ENCODE measurements around the gene LEMD2. TPM values are rescaled to one million over a fixed set of nuclear protein-coding genes. Genes with fewer than 3 reads are reported as not detected.

LEMD2 gene
- polyA plus RNA-seq, 1 donor (not counting 4 experiments of a cell fraction or from before 2014, with no cell fraction given) = 48.6 TPM

GRCh38 chr6:33735216-33735615, 53.7 kb downstream of the LEMD2 start:
- Histone ChIP-seq H3K27ac (ENCODE audit: control insufficient read depth, insufficient read depth, low read length) (no peak overlapping the region), H3K4me2 (ENCODE audit: control insufficient read depth, extremely low read depth, insufficient read depth, low read depth, low read length) (no peak overlapping the region), H3K9me1 (ENCODE audit: control insufficient read depth, extremely low read depth, insufficient read depth, low read length) (no peaks in the 10 kb centered on the region), H3K9me3 (ENCODE audit: control insufficient read depth, low read depth, low read length) (no peaks in the 10 kb centered on the region), H3K36me3 (ENCODE audit: control insufficient read depth in 2 of 2, extremely low read depth in 1 of 2, insufficient read depth in 2 of 2, low read length in 2 of 2) (no peaks in the 10 kb centered on the region), H3K79me2 (ENCODE audit: control insufficient read depth, insufficient read depth, low read length) (no peaks in the 10 kb centered on the region), H4K20me1 (ENCODE audit: control insufficient read depth, extremely low read depth, insufficient read depth, low read length) (no peaks in the 10 kb centered on the region), H3K4me3 (ENCODE audit: control insufficient read depth in 2 of 3, extremely low read depth in 1 of 3, insufficient read depth in 2 of 3, low read depth in 1 of 3, low read length in 3 of 3) (no peak overlapping the region), H2AFZ (ENCODE audit: control insufficient read depth, low read length) (no peak overlapping the region), H3K9ac (ENCODE audit: control insufficient read depth, extremely low read depth, insufficient read depth, low read length) (no peak overlapping the region), H3K4me1 (ENCODE audit: control insufficient read depth, extremely low read depth, insufficient read depth, low read length) (peaks cover 5% of the 10 kb centered on the region), H3K27me3 (ENCODE audit: control insufficient read depth, extremely low read depth, insufficient read depth, low read length) (no peaks in the 10 kb centered on the region)
- dilution Hi-C loops (cut with MboI; ENCODE audit: extremely low pct_ligation_motif_present, low sequenced_read_pairs) = no loop called here
- DNase-seq (ENCODE audit: low read depth, low spot score) = no peak
- TF ChIP-seq, protein P1, sequence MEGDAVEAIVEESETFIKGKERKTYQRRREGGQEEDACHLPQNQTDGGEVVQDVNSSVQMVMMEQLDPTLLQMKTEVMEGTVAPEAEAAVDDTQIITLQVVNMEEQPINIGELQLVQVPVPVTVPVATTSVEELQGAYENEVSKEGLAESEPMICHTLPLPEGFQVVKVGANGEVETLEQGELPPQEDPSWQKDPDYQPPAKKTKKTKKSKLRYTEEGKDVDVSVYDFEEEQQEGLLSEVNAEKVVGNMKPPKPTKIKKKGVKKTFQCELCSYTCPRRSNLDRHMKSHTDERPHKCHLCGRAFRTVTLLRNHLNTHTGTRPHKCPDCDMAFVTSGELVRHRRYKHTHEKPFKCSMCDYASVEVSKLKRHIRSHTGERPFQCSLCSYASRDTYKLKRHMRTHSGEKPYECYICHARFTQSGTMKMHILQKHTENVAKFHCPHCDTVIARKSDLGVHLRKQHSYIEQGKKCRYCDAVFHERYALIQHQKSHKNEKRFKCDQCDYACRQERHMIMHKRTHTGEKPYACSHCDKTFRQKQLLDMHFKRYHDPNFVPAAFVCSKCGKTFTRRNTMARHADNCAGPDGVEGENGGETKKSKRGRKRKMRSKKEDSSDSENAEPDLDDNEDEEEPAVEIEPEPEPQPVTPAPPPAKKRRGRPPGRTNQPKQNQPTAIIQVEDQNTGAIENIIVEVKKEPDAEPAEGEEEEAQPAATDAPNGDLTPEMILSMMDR (optimal IDR thresholded peaks at IDR 0.05 in 1 of 3, IDR thresholded peaks at IDR 0.05 in 1 of 3, conservative IDR thresholded peaks at IDR 0.05 in 1 of 3; ENCODE audit: extremely low read depth in 1 of 3, insufficient read depth in 2 of 3, low read length in 3 of 3) = no peak
- TF ChIP-seq EZH2 (IDR thresholded peaks at IDR 0.05; ENCODE audit: low read length) = no peak
- no peak for FAIRE-seq

- no peaks in the 10 kb centered on the region for H3K9me1 ChIP-seq (ENCODE audit: control insufficient read depth, extremely low read depth, insufficient read depth, low read length)
- DNase-seq (ENCODE audit: low read depth, low spot score) (no peak), FAIRE-seq (no peak)
- no peaks in the 10 kb centered on the region for H3K36me3 ChIP-seq (ENCODE audit: control insufficient read depth in 2 of 2, extremely low read depth in 1 of 2, insufficient read depth in 2 of 2, low read length in 2 of 2)
- H3K4me3 ChIP-seq (ENCODE audit: control insufficient read depth in 2 of 3, extremely low read depth in 1 of 3, insufficient read depth in 2 of 3, low read depth in 1 of 3, low read length in 3 of 3) = no peak overlapping the region
- H3K27me3 ChIP-seq (ENCODE audit: control insufficient read depth, extremely low read depth, insufficient read depth, low read length) = peaks cover under 1% of the 10 kb centered on the region
- no peaks in the 10 kb centered on the region for H4K20me1 ChIP-seq (ENCODE audit: control insufficient read depth, extremely low read depth, insufficient read depth, low read length)
- no peak for TF ChIP-seq EZH2 (IDR thresholded peaks at IDR 0.05; ENCODE audit: low read length)
- TF ChIP-seq, protein P1 (optimal IDR thresholded peaks at IDR 0.05 in 1 of 3, IDR thresholded peaks at IDR 0.05 in 1 of 3, conservative IDR thresholded peaks at IDR 0.05 in 1 of 3; ENCODE audit: extremely low read depth in 1 of 3, insufficient read depth in 2 of 3, low read length in 3 of 3) = no peak
- H3K9ac ChIP-seq (ENCODE audit: control insufficient read depth, extremely low read depth, insufficient read depth, low read length) = no peak overlapping the region
- no peaks in the 10 kb centered on the region for H3K79me2 ChIP-seq (ENCODE audit: control insufficient read depth, insufficient read depth, low read length)
- H3K27ac ChIP-seq (ENCODE audit: control insufficient read depth, insufficient read depth, low read length) = no peak overlapping the region
- H2AFZ ChIP-seq (ENCODE audit: control insufficient read depth, low read length) = no peak overlapping the region
- H3K9me3 ChIP-seq (ENCODE audit: control insufficient read depth, low read depth, low read length) = no peaks in the 10 kb centered on the region
- peaks cover 5% of the 10 kb centered on the region for H3K4me1 ChIP-seq (ENCODE audit: control insufficient read depth, extremely low read depth, insufficient read depth, low read length)
- dilution Hi-C loops (cut with MboI; ENCODE audit: extremely low pct_ligation_motif_present, low sequenced_read_pairs) = no loop called here
- H3K4me2 ChIP-seq (ENCODE audit: control insufficient read depth, extremely low read depth, insufficient read depth, low read depth, low read length) = no peak overlapping the region
Observed at GRCh38 chr6:33733709-33734007, 55.3 kb downstream of the LEMD2 start.

All from keratinocyte (primary cell).